ENCODE measurements around the gene OR4X2. TPM values are rescaled to one million over a fixed set of nuclear protein-coding genes. Genes with fewer than 3 reads are reported as not detected.
"Not testable (repeated sequence)": the region's sequence is repeated elsewhere in the genome, so short reads cannot be mapped to it uniquely, and the experiment has no call there.

The OR4X2 gene
- polyA plus RNA-seq (ENCODE audit: insufficient read length), result not detected
- long read RNA-seq, donor 1, result 0 reads
- long read RNA-seq, donor 2, result 0 reads
- long read RNA-seq, donor 3, result 0 reads
- long read RNA-seq, donor 4, result 0 reads
- long read RNA-seq, donor 5, result 0 reads
- long read RNA-seq, donor 6, result 0 reads
- long read RNA-seq, donor 7, result 0 reads
- long read RNA-seq, donor 8, result 0 reads

GRCh38 chr11:48244804-48245203, at the start of gene OR4X2:
OR4X2 (plus strand) TSS chr11:48245104; CDS start chr11:48245104, 0 bp downstream.
- DNase-seq, result no peak

- DNase-seq, result no peak
These were observed 37.0 kb upstream of the OR4X2 start for GRCh38 chr11:48207881-48208280.

GRCh38 chr11:48210052-48210451, 34.9 kb upstream of the OR4X2 start:
- DNase-seq, result no peak

GRCh38 chr11:48216510-48216909, 28.4 kb upstream of the OR4X2 start, which contains the start of gene OR4B1:
OR4B1 (plus strand) TSS chr11:48216810; CDS start chr11:48216810, 0 bp downstream.
- DNase-seq, result no peak

- DNase-seq, result no peak
These were observed 16.1 kb upstream of the OR4X2 start for GRCh38 chr11:48228761-48229160.

- DNase-seq, result not testable (repeated sequence)
These were observed 14.8 kb upstream of the OR4X2 start for GRCh38 chr11:48230057-48230456.

- DNase-seq, result no peak
These were observed 7.2 kb upstream of the OR4X2 start for GRCh38 chr11:48237727-48238126.

GRCh38 chr11:48242501-48242900, 2.4 kb upstream of the OR4X2 start:
- DNase-seq, result no peak

GRCh38 chr11:48248902-48249301, 4.0 kb downstream of the OR4X2 start:
- DNase-seq, result no peak

GRCh38 chr11:48261600-48261999, 16.7 kb downstream of the OR4X2 start:
- DNase-seq, result no peak

- no peak for DNase-seq
These were observed 18.6 kb downstream of the OR4X2 start, which contains the start of gene OR4X1 for GRCh38 chr11:48263423-48263911. OR4X1 (plus strand) TSS chr11:48263861; CDS start chr11:48263861, 0 bp downstream.

GRCh38 chr11:48270621-48271020, 25.7 kb downstream of the OR4X2 start:
- no peak for DNase-seq

- no peak for DNase-seq
These were observed 27.7 kb downstream of the OR4X2 start for GRCh38 chr11:48272606-48273005.

Other genes with a start within 250 kb of the OR4X2 start
- not detected for gene OR4B1, start 28.3 kb upstream of the OR4X2 start, polyA plus RNA-seq (ENCODE audit: insufficient read length)
- not detected for gene OR4X1, start 18.8 kb downstream of the OR4X2 start, polyA plus RNA-seq (ENCODE audit: insufficient read length)
- gene OR4S1, start 61.1 kb downstream of the OR4X2 start, polyA plus RNA-seq (ENCODE audit: insufficient read length), result not detected
- not detected for gene OR4C3, start 79.8 kb downstream of the OR4X2 start, polyA plus RNA-seq (ENCODE audit: insufficient read length)
- not detected for gene OR4C5, start 121.4 kb downstream of the OR4X2 start, polyA plus RNA-seq (ENCODE audit: insufficient read length)
- not detected for gene OR4A47, start 243.7 kb downstream of the OR4X2 start, polyA plus RNA-seq (ENCODE audit: insufficient read length)